Stimulated activated CD8-positive, alpha-beta memory T cell treated with anti-CD3 and anti-CD28 coated beads, Interleukin-7, amount 100 ng/mL, for 4 hours (primary cell): Measurements from ENCODE around the gene AP1S3.

ENCODE experiments used
- DNase-seq, 2 donors: peaks; one replicate each; pipeline ENCODE4 v3.0.0-alpha.2; 2020; ENCODE audit warnings: low read depth in 2 of 2

Gene AP1S3

GRCh38 chr2:223724861-223725260, 112.5 kb downstream of the AP1S3 start:
- DNase-seq: no peak

DNA sequence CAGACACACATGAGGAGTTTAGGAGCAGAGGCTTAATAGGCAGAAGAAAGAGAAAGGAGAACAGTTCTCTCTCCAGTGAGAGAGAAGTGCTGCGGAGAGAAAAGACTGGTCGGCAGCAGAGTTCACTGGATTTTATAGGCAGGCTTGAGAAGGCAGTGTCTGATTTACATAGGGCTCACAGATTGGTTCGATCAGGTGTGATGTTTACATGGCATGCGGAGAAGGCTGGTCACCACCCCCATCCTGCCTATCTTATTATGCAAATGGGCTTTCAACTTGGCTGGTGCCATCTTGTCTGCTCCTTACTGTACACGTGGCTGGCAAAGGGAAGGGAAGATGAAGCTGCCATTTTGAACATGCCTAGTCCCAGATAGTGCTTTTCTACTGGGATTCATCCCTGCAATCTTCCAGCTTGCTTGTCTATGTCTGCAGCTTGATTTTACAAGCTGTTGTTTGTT, 113.4 kb downstream of the AP1S3 start:
- no peak for DNase-seq

- no peak for DNase-seq
Observed at GRCh38 chr2:223722226-223722625, 115.2 kb downstream of the AP1S3 start.

- DNase-seq: no peak
Observed at GRCh38 chr2:223721746-223722145, 115.6 kb downstream of the AP1S3 start.

DNA sequence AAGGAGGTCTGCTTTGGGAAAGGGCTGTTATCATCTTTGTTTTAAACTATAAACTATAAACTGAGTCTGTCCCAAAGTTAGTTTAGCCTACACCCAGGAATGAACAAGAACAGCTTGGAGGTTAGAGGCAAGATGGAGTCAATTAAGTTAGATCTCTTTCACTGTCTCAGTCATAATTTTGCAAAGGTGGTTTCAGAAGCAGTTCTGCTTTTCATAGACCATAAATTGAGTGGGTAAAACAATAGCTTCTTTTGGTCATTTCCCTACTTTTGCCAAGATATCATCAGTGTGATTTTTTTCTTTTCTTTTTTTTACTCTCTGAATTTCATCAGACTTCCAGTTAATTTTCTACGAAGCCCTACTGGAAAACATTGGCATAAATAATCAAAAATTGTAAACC, 117.0 kb downstream of the AP1S3 start:
- no peak for DNase-seq

DNA sequence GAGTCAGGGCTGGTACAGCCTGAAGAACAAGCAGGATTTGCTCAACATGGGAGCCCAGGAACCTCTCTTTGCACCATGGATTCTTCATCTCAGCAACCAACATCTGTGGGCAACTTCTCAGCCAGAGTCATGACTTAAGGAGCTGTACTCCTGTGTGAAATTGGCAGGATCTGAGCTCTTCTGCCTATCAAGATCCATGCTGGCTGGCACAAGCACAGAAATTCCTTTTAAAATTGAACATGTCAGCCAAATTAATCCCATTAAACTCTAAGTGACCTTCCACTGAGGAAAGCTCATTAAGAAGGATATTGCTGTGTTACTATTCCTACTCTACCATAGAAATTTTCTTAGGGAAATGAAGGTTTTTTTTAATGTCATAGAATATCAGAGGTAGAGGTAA, 124.7 kb downstream of the AP1S3 start:
- no peak for DNase-seq

DNA sequence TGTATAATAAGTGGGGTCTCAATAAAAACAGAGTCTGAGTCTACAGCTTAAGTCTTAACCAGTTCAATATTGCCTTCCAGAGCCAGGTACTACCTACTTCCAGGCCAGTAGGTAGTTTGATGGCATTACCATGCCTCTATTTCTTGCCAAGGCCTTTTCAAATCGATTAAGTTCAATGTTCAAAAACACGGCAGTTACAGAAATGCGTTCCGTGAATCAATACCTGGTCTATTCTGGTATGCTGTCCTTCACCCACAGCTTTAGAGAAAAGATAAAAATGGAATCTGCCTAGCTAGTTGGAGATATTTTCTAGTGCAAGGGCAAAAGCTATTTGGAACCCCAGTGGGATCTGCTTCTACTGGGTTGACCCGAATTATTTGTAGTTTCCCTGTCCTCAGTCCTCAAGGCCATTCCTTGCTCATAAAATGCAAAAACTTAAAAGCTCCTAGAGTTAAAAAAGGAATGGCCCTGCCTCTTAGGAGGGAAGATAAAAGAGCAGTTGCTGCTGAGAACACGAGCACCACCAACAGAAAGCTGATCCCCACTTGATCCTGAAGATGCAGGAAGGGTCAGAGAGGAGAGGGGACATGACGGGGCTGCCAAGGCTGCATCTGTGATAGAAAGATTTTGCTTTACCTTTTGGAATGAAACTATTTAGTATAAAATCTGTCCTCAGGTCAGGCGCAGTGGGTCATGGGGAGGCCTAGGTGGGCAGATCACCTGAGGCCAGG, 125.6 kb downstream of the AP1S3 start:
- no peak for DNase-seq
